B cell (primary cell): ENCODE measurements around the gene TOPAZ1.

Experiments
- CTCF ChIP-seq: fragments of 200-600 bp; IDR thresholded peaks from one replicate; pipeline ENCODE4 v1.8.0; 2022; ENCODE audit warnings: antibody characterized with exemption, mild to moderate bottlenecking
- EZH2 ChIP-seq: IDR thresholded peaks from 2 replicates; pipeline ENCODE4 v1.6.1; 2012; ENCODE audit warnings: borderline replicate concordance, low read depth, mild to moderate bottlenecking, moderate library complexity, low read length; ENCODE audit not compliant: insufficient read depth, poor library complexity, severe bottlenecking

DNA sequence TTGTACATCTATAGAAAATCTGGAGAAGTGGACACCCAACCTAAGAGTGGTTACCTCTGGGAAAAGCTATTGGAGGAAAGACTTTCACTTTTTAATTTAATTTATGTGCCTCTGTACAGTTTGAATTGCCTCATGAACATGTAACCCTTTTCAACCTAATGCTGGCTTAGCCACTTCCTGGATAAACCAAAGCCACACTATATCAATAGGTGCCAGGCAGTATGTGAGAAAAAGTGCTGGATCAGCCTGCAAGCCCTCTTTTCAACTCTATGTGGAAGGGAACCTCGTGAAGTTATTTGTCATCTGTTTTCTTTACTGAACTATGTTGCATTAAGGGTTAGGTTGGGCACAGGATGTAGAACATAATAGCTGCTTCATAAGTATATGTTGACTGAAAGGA is 9.3 kb upstream of the TOPAZ1 start:
- TF ChIP-seq CTCF (no peak), EZH2 (no peak)
